DMS153 treated with DMSO at 0.1 percent for 48 hours (cell line): ENCODE data around the gene LYZL1.
"Not testable (repeated sequence)": the region's sequence is repeated elsewhere in the genome, so short reads cannot be mapped to it uniquely, and the experiment has no call there.

Experiments
- DNase-seq: peaks from one replicate; lab custom pipeline; 2025; ENCODE audit not compliant: unreplicated experiment; lab: John Stamatoyannopoulos, UW

The LYZL1 gene

DNA sequence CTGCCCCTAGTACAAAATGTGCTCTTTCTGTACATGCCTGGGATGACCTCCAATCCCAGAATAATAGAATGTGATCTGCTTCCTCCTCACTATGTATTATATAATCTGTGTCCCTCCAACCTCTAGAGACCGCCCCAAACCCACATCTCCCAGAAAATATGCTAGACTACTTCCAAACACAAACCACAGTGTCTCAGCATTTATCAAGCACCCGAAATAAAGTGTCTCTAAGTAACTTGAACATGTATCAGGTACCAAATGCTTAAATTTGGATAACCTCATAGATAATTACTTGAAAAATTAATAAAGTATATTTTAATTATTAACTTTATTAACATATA lies 16.1 kb downstream of the LYZL1 start:
- no peak for DNase-seq

DNA sequence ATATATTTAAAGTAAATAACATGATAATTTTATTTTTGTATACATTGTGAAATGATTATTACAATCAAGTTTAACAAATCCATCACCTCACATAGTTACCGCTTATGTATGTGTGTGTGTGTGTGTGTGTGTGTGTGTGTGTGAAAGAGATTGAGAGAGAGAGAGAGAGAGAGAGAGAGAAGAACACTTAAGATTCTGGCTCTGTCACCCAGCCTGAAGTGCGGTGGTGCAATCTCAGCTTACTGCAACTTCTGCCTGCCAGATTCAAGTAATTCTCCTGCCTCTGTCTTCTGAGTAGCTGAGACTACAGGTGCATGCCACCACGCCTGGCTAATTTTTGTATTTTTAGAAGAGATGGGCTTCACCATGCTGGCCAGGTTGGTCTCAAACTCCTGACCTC lies 17.8 kb downstream of the LYZL1 start:
- DNase-seq = no peak

DNA sequence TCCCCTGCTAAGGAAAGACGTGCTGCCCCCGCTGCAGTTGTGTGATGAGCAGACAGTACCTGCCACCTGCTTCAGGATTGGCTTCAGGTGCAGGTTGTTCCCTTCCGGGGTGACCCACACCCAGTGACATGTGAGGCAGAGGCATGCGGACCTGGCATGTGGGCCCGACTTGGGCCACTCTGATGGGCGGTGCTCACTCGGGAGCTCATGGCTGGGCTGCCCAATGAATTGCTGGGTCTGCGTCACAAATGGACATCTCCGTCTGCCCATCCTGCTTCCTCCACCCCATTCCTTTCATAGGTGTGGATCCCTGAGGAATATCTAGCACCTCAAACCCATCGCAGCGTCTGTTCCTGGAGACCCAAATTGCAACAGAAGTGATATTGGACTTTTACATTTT lies 19.3 kb downstream of the LYZL1 start:
- DNase-seq = not testable (repeated sequence)

DNA sequence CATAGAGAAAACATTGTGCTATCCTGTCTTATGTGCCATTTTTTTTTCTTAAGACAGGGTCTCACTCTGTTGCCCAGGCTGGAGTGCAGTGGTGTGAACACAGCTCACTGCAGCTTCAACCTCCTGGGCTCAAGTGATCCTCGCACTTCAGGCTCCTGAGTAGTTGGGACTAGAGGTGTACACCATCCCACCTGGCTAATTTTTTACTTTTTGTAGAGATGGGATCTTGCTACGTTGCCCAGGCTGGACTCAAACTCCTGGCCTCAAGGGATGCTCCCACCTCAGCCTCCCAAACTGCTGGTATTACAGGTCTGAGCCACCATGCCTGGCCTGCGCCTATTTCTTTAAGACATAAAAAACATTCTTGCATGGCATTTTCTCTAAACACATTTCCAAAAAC lies 20.6 kb downstream of the LYZL1 start:
- no peak for DNase-seq

DNA sequence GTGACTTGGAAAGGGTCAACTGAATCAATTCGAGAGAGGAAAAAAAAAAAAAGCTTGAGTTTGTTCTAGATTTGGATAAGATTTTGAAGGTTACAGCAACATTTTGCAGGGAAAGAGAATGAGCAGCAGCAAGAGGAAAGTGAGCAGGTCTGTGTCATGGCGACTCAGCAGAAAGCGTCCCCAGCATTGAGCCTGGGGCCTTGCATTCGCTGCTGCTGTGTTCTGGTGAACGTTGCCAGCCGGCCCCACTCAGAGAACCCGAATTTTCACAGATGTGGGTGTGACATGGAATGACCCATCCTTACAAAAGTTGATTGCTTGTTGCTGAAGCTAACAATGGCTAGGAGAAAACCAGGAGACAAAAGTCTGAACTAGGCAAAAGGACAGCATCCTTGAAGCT lies 21.6 kb downstream of the LYZL1 start:
- not testable (repeated sequence) for DNase-seq

DNA sequence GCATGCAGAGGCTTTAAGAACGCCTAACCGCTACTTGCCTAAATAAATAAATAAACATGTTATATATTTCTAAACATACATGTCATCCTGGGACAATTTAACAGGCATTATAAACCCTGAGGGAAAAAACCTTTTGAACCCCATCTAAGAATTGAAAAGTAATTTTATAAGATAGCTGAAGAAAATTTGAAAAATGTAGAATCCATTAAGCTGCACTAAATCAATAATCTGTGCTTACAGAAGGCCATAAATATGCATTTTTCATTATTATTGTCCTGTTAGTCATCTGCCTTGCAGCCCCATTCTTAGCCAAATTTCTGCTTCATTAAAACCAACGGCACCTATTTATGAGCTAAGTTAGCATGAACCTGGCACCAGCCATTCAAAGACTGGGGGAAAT lies 24.2 kb downstream of the LYZL1 start:
- DNase-seq = no peak

DNA sequence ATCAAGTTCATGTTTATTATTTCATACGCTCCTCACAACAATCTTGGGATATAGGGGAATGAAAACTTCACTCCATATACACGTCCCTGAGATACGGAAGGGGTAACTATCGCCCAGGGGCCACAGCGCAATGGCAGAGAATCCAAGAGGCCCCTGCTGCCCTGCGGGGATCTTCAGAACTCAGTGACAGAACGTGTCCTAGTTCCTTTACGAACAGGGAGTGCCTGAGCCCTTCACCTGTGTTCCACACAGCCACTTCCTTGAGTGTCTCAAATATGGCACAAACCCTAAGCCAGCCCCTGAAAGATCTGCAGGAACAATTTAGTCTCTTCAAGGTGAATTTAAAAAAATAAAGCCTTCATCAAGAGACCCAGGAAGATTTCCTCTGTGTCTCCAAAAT lies 25.9 kb downstream of the LYZL1 start:
- no peak for DNase-seq

DNA sequence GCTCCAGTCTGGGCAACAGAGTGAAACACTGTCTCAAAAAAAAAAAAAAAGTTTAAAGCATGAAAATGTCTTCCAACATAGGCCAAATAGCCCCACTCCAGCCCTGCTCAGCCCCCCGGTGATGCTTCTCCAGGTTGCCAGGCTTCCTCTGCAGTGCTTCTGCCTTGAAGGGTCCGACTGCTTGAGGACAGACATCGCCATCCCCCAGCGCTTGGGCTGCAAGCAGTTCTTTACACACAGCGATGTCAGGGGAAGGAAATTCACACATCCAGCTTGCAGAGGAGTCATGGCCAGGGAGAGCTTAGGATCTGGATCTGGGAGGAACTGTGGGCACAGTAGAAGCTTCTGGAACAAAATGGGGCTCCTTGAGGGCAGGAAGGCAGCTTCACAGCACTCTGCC lies 26.9 kb downstream of the LYZL1 start:
- no peak for DNase-seq

DNA sequence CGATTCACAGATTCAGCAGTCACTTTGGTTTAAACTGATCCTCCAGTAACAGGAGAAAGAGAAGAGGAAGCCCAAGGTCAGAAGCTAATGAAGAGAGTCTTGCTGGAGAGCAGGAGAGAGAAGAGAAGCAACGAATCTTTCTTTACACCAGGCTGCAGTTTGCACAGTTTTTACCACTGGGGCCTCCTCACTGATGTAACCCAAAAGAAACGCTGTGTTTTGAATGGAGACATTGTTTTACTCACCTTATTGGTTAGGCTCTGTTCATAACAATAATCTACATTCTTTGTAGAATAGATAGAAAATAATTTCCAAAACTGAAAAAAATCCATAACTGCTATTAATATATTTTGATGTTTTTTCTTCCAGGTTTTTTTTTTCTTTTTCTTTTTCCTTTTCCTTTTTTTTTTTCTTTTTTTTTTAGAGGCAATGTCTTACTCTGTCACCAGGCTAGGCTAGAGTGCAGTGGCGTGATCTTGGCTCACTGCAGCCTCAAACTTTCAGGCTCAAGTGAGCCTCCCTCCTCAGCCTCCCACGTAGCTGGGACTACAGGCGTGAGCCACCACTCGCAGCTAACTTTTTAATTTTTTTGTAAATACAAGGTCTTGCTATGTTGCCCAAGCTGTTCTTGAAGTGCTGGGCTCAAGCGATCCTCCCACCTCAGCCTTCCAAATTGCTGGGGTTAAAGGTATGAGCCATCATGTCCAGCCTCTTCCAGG lies 27.6 kb downstream of the LYZL1 start:
- no peak for DNase-seq

DNA sequence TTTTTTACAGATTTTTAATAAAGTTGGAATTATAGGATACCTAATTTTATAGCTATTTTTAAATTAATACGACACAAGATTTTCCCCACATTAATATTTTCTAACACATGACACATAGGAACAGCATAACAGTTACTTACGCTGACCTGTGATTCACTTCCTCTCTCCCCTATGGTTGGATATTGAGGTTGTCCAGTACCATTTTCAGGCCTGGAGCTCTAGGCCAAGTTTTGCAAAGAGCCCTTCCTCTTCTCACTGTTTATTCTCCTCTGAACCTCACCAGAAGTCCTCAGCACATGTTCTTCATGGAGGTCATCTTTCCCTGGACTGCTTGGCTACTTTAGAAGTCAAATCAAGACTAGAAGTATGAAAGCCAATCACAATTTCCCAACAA lies 28.2 kb downstream of the LYZL1 start:
- no peak for DNase-seq

DNA sequence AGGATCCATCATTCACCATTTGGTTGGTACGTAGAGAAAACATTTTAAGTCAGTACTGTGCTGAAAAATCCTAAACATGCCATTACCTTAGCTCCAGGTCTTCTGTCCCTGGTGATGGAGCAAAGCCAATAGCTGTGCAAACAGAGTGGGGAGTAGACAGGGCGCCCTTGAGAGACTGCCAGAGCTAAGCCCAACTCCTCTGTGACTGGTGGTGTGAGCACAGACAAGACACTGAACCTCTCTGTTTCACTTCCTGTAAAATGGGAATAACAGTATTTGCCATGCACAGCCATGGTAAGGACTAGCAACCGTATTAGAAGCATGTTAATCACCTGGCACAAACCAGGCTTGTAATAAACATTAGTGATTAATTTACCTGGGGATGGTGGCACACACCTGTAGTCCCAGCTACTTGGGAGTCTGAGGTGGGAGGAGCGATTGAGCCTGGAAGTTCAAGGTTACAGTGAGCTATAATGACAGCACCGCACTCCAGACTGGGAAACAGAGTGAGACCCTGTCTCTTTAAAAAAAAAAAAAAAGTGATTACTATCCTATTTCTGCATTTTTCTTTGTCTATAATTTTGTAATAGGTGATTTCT lies 28.7 kb downstream of the LYZL1 start:
- DNase-seq = no peak

DNA sequence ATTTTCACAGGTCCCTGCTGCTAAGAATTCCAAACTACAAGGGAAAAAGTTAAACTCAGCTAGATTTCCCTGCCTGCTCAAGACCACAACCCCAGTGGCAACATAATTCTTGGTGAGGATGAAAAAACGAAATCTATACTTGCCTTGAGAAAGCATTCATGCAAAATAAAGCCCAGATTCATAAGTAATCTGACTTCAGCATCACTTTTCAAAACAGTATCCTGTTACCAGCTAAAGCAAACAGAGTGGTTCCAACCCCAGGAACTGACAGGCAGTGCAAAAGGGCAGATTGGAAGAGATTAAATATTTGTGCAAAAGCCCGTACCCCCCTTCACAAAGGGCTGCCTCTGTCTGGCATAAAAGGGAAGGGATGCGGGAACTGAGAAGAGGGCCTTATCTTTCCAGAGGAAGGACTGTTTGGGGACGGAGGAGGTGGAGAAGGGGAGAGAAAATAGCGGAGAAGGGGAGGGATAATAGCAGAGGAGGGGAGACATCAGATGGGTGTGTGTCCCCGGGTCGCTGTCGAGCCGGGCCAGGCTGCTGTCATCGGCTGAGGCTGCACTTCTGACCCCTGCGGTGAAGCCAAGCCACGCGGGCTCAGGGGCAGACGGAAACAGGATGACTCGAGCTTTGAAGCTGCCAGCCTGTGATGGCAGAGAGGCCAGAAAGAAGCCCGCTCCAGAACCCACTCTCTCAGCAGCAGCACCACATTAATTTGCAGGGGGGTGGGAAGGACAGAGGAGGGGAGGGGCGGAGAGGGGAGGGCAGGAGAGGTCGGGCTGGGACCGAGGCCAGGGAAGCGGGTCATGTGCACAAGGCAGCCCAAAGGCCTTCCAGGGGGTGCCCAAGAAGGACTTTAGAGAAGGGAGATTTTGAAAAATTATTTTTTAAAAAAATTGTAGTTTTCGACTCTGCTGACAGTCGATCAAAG lies 29.5 kb downstream of the LYZL1 start:
- not testable (repeated sequence) for DNase-seq

DNA sequence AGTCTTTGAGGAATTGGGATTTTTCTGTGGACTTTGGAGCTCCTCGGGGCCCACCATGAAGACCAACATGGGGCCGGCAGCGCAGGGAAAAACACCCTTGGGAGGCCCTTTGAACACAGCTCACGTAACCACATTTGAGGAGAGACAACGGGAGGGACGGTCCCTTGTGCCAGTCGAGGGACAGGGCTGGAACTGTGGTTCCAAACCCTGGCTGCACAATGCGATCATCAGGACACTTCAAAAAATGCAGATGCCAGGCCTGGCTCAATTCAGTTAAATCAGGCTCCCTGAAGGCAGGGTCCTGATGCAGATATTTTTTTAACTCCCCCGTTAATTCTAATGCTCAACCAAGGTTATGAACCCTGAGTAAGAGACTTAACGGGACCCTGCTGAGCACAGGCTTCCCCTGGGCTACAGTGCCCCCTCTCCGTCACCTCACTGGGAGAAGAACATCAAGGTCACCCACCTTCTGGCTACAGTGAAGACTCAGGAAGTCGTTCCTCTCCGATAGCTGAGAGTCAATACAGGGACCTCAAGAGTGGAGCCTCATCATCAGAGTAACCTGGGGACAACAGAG lies 30.4 kb downstream of the LYZL1 start:
- DNase-seq = no peak

DNA sequence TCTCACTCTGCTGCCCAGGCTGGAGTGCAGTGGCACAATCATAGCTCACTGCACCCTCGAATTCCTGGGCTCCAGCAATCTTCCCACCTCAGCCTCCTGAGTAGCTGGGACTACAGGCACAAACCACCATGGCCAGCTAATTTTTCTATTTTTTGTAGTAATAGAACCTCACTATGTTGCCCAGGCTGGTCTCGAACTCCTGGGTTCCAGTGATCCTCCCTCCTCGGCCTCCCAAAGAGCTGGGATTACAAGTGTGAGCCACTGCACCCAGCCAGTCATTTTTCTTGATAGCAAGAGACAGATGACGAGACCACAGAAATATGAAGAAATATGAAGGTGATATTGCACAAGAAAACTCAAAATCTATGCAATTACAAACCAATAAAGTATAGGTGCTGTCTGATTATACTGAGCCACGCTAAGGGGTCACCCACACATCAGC lies 31.8 kb downstream of the LYZL1 start:
- not testable (repeated sequence) for DNase-seq

DNA sequence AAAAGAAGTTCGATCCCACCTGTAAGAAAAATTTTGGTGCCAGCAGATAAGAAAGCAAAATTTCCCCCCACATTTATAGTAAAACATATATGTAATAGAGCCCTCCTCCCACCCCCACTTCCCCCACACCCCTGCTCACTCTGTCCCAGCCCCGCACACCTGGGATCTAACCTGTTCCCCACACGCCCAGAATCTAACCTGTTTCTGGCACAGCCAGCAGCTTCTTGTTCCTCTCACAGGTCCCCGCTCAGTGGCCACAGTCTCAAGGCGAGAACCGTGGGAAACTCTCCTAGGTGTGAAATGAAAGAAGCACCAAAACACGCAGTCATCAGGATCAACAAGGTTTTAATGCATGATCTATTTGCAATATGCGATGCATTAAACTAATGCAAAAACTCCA lies 32.8 kb downstream of the LYZL1 start:
- no peak for DNase-seq

DNA sequence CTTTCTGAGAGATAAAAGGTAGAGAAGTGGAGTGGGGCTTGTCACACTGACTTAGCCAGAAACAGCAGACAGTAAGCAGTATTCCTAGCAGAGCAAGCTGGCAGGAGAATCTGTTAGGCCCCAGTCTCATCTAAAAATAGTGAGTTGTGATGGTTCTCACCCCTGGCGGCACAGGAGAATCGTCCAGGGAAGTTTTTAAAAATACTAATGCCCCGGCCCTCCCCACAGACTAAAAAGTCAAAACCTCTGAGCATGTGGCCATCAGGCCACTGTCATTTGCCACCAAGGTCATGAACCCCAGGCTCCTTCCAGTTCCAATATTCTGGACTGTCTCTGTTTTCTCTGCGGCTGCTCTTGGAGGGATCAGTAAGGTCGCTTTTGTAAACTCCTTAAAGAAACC lies 34.0 kb downstream of the LYZL1 start:
- DNase-seq = no peak

DNA sequence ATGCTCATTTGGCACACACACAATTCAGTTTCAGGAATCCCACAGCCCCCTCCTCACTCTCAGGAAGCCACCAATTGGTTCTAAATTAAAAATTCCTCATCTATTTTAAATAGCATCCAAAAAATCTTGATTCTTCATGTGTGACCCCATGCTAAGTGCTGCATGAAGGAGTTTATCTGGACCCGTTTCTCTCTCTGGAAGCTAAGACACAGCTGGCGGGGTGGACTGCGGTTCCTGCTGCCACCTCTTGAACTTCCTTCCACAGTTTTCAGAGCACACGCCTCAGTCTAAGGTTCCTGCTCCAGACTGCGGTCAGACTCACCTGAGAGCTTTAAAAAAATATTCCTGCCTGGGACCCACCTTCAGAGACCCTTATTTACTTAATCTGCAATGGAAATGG lies 34.5 kb downstream of the LYZL1 start:
- no peak for DNase-seq

DNA sequence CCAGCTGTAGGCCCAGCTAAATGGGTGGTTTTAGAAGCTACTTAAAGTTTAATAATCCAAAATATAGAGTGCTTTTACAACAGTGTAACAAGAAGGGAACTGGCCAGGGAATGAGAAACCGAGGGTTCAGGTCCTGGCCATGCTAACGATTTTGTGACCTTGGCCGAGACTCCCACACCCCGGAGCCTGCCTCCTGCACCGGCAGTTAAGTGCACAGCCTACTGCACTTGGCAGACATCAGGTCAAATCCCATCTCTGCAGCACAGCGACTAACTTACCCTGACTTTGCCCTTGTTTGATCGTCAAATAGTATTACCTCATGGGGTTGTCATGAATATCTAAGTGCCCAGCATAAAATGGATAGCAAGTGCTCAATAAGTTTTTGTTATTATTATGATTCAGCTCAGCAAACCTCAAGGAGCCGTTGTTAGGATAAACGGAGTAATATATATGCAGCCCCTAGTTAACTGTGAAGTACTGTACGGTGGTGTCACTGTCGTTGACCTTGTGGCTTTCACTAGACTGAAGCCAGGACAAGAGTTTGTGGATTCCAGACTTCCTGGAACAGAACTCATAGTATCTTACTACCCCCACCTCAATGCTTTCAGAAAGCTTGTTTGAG lies 35.5 kb downstream of the LYZL1 start:
- DNase-seq = no peak

DNA sequence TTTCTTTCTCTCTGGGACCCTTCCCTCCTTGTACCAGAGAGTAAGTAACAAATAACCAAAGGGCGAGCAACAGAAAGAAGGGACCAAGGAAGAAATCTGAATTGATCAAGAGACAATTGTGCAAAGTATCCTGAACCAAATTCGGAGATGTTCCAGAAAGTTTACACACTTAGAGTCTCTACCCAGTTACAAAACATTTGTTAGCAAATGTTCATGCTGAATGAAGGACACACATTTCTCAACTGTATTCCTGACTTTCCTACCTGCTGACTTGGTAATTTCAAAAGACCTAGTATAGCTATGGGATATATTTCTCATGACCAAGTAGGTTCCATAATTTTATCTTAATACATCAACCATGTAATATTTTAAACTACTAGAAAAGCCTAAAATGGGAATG lies 37.4 kb downstream of the LYZL1 start:
- no peak for DNase-seq

DNA sequence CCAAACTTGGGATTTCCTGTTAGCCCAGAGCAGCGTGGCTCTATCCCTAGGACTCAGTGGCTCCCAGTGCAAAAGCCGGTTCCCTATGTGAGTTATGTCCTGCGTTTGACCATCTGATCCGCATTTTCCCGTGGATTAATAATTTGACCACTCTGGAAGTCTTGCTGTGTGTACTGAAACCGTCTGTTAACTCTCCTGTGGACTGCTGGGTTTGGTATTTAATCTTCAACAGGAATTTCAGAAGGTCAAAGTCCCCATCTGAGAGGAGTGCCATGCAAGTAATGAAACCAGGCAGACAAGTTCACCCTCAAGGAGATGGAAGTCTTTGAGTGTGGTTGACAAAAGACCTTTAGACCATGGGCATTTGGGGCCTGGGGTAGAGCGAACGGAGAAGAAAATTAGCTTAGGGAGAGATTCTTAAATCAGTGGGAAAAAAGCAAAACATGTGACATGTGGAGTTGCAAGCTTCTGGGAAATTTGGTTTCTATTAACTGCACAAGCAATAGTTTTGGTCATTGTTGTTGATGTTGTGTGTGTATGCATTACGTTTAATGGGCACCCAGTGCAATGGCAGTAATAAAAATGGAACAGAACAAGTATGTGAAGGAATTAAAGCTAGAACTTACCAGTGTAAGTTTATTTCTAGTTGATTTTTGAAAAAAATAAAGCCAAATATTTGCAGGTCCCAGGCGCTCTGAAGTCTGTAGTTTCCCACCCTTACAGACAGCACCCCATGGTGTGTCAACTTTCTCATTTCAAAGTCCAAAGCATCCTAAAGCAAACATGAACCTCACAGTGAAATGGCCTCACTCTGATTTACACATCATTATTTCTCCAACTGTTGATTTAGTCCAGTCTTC lies 38.2 kb downstream of the LYZL1 start:
- DNase-seq = no peak
